Activated CD8-positive, alpha-beta memory T cell treated with anti-CD3 and anti-CD28 coated beads, Interleukin-2, amount 50 U/mL, for 48 hours (primary cell): ENCODE data around the gene NKAIN4.

ENCODE experiments used
- DNase-seq: peaks from one replicate; pipeline ENCODE4 v3.0.0-alpha.2; 2020

The NKAIN4 gene

GRCh38 chr20:63216849-63217471, 37.3 kb downstream of the NKAIN4 start:
- peak; percentile 57 for DNase-seq

GRCh38 chr20:63216041-63216848, 38.0 kb downstream of the NKAIN4 start, which contains the start of gene YTHDF1:
Gene YTHDF1 (minus strand): TSS chr20:63216131. CDS start chr20:63215892, 239 bp downstream.
- DNase-seq = peak; percentile 97

- peak; percentile 66 for DNase-seq
These were observed 38.9 kb downstream of the NKAIN4 start for GRCh38 chr20:63215101-63216040.

- no peak for DNase-seq
These were observed 39.7 kb downstream of the NKAIN4 start for GRCh38 chr20:63214514-63214913.

- no peak for DNase-seq
These were observed 41.5 kb downstream of the NKAIN4 start for GRCh38 chr20:63212792-63213191.

GRCh38 chr20:63212393-63212730, 41.9 kb downstream of the NKAIN4 start:
- DNase-seq = no peak

GRCh38 chr20:63210011-63210605, 44.2 kb downstream of the NKAIN4 start:
- no peak for DNase-seq

- DNase-seq = no peak
These were observed 45.8 kb downstream of the NKAIN4 start for GRCh38 chr20:63208346-63208909.

GRCh38 chr20:63206878-63207277, 47.4 kb downstream of the NKAIN4 start:
- no peak for DNase-seq

GRCh38 chr20:63205896-63206295, 48.4 kb downstream of the NKAIN4 start:
- DNase-seq = no peak

- DNase-seq = no peak
These were observed 49.9 kb downstream of the NKAIN4 start for GRCh38 chr20:63204362-63204761.

GRCh38 chr20:63202811-63203526, 51.3 kb downstream of the NKAIN4 start:
- DNase-seq = no peak

- DNase-seq = no peak
These were observed 52.2 kb downstream of the NKAIN4 start for GRCh38 chr20:63202021-63202420.

GRCh38 chr20:63198606-63199005, 55.7 kb downstream of the NKAIN4 start:
- no peak for DNase-seq

- DNase-seq = no peak
These were observed 57.3 kb downstream of the NKAIN4 start for GRCh38 chr20:63196768-63197470.

- DNase-seq = no peak
These were observed 59.5 kb downstream of the NKAIN4 start for GRCh38 chr20:63194797-63195173.

- DNase-seq = no peak
These were observed 60.1 kb downstream of the NKAIN4 start for GRCh38 chr20:63194007-63194796.

- DNase-seq = no peak
These were observed 61.5 kb downstream of the NKAIN4 start for GRCh38 chr20:63192721-63193120.

GRCh38 chr20:63191400-63191799, 62.9 kb downstream of the NKAIN4 start:
- DNase-seq = no peak

- no peak for DNase-seq
These were observed 63.4 kb downstream of the NKAIN4 start for GRCh38 chr20:63190828-63191227.
